Tibial nerve (tissue), 4 donors: ENCODE results near the gene MAMDC2.

Experiments used
- CTCF ChIP-seq, 5 experiments: fragments of 200-600 bp in 3 of 5; fragments of 450-650 bp in 2 of 5; sonication (generic) in 3 of 5; IDR thresholded peaks; one replicate each; pipeline ENCODE4 v1.5.1; 2016 to 2019; ENCODE audit warnings: antibody characterized with exemption in 5 of 5, mild to moderate bottlenecking in 3 of 5, moderate library complexity in 2 of 5
- EP300 ChIP-seq, 2 donors: sonication (generic); formaldehyde crosslinking; IDR thresholded peaks; one replicate each; pipeline ENCODE4 v1.6.1; 2017; ENCODE audit warnings: antibody characterized with exemption in 2 of 2, mild to moderate bottlenecking in 1 of 2
- POLR2A ChIP-seq, 2 donors: fragments of 450-650 bp; IDR thresholded peaks; one replicate each; pipeline ENCODE4 v1.6.1; 2017; ENCODE audit warnings: antibody characterized with exemption in 2 of 2, mild to moderate bottlenecking in 2 of 2, moderate library complexity in 2 of 2

- no peak for TF ChIP-seq CTCF (IDR thresholded peaks at IDR 0.05)
- no peak for TF ChIP-seq POLR2A (IDR thresholded peaks at IDR 0.05)
- no peak for TF ChIP-seq EP300 (IDR thresholded peaks at IDR 0.05)
Measured at GRCh38 chr9:70136632-70137031, 93.0 kb downstream of the MAMDC2 start.
